Neural cell (in vitro differentiated cells): ENCODE results near the gene VEGFB. TPM values are rescaled to one million over a fixed set of nuclear protein-coding genes. Genes with fewer than 3 reads are reported as not detected.

Source experiments
- H2AFZ ChIP-seq: fragments of 200-600, 300-800 bp; sonication (generic), shearing (Covaris generic); 2 replicates; pipeline ENCODE4 v1.6.0; 2014; ENCODE audit warnings: low read depth, mild to moderate bottlenecking, antibody characterized with exemption, low read length, moderate library complexity
- H3F3A ChIP-seq: fragments of 200-600 bp; shearing (Covaris generic); 2 replicates; pipeline ENCODE4 v1.6.1; 2016; ENCODE audit warnings: mild to moderate bottlenecking, moderate library complexity, mixed read lengths, antibody characterized with exemption, low read length; ENCODE audit not compliant: insufficient read depth, poor library complexity, severe bottlenecking
- H3K27ac ChIP-seq: fragments of 200-600, 300-800 bp; sonication (generic), shearing (Covaris generic); 2 replicates; pipeline ENCODE4 v1.5.1; 2014; ENCODE audit warnings: mild to moderate bottlenecking, low read length, moderate library complexity
- H3K27me3 ChIP-seq: fragments of 300-800, 200-600 bp; sonication (generic), shearing (Covaris generic); 2 replicates; pipeline ENCODE4 v1.6.0; 2014; ENCODE audit warnings: mild to moderate bottlenecking, low read depth, low read length, moderate library complexity; ENCODE audit not compliant: insufficient read depth
- H3K36me3 ChIP-seq: fragments of 300-800, 200-600 bp; sonication (generic), shearing (Covaris generic); 2 replicates; pipeline ENCODE4 v1.5.1; 2014; ENCODE audit warnings: mild to moderate bottlenecking, antibody characterized with exemption, low read length, moderate library complexity; ENCODE audit not compliant: insufficient read depth
- H3K4me2 ChIP-seq: fragments of 300-800, 200-600 bp; sonication (generic), shearing (Covaris generic); 2 replicates; pipeline ENCODE4 v1.6.0; 2014; ENCODE audit warnings: mild to moderate bottlenecking, low read length
- H3K4me3 ChIP-seq: fragments of 300-800, 200-600 bp; sonication (generic), shearing (Covaris generic); 2 replicates; pipeline ENCODE4 v1.5.1; 2014; ENCODE audit warnings: mild to moderate bottlenecking, low read length, moderate library complexity
- H3K79me2 ChIP-seq: fragments of 200-600 bp; shearing (Covaris generic); replicated peaks from 2 replicates; pipeline ENCODE4 v1.6.0; 2014; ENCODE audit warnings: mild to moderate bottlenecking, low read length, moderate library complexity; ENCODE audit not compliant: insufficient read depth
- H3K9ac ChIP-seq: fragments of 300-800, 200-600 bp; sonication (generic), shearing (Covaris generic); 2 replicates; pipeline ENCODE4 v1.6.1; 2016; ENCODE audit warnings: mild to moderate bottlenecking, low read length, mixed read lengths
- H3K9me2 ChIP-seq: fragments of 200-600 bp; shearing (Covaris generic); 2 replicates; pipeline ENCODE4 v1.6.1; 2016; ENCODE audit warnings: mild to moderate bottlenecking, low read length, mixed read lengths; ENCODE audit not compliant: insufficient read depth
- H3K9me3 ChIP-seq: fragments of 200-600, 300-800 bp; sonication (generic), shearing (Covaris generic); 2 replicates; pipeline ENCODE4 v1.6.1; 2016; ENCODE audit warnings: mild to moderate bottlenecking, mixed run types, low read length, moderate library complexity, mixed read lengths
- H4K20me1 ChIP-seq: fragments of 200-600 bp; shearing (Covaris generic); 2 replicates; pipeline ENCODE4 v1.6.1; 2016; ENCODE audit warnings: mild to moderate bottlenecking, mixed run types; ENCODE audit not compliant: insufficient read depth
- CTCF ChIP-seq: fragments of 450-650 bp; IDR thresholded peaks from 2 replicates; pipeline ENCODE4 v1.5.1; 2014; ENCODE audit warnings: antibody characterized with exemption, mild to moderate bottlenecking, moderate library complexity; ENCODE audit not compliant: poor library complexity, severe bottlenecking
- EP300 ChIP-seq: fragments of 450-650 bp; conservative IDR thresholded peaks from 2 replicates; pipeline ENCODE4 v1.6.1; 2014; ENCODE audit warnings: antibody characterized with exemption, mild to moderate bottlenecking, moderate library complexity; ENCODE audit not compliant: poor library complexity, severe bottlenecking
- EZH2 ChIP-seq: fragments of 200-600, 300-800 bp; shearing (Covaris generic), sonication (generic); IDR thresholded peaks from 2 replicates; pipeline ENCODE4 v1.6.1; 2014; ENCODE audit warnings: antibody characterized with exemption, low read length, borderline replicate concordance, mild to moderate bottlenecking; ENCODE audit not compliant: insufficient read depth, poor library complexity, severe bottlenecking
- MXI1 ChIP-seq: fragments of 450-650 bp; conservative IDR thresholded peaks from 2 replicates; pipeline ENCODE4 v1.6.1; 2014; ENCODE audit warnings: antibody characterized with exemption, mild to moderate bottlenecking; ENCODE audit not compliant: poor library complexity, severe bottlenecking
- POLR2AphosphoS5 ChIP-seq: IDR thresholded peaks from 2 replicates; pipeline ENCODE4 v1.6.1; 2012
- RAD21 ChIP-seq: fragments of 450-650 bp; conservative IDR thresholded peaks from 2 replicates; pipeline ENCODE4 v1.6.1; 2014; ENCODE audit warnings: antibody characterized with exemption, mild to moderate bottlenecking, moderate library complexity
- REST ChIP-seq: IDR thresholded peaks from 2 replicates; pipeline ENCODE4 v1.6.1; 2012; ENCODE audit warnings: borderline replicate concordance
- SMC3 ChIP-seq: fragments of 450-650 bp; conservative IDR thresholded peaks from 2 replicates; pipeline ENCODE4 v1.6.1; 2014; ENCODE audit warnings: antibody characterized with exemption, mild to moderate bottlenecking, moderate library complexity; ENCODE audit not compliant: poor library complexity
- TAF1 ChIP-seq: IDR thresholded peaks from 2 replicates; pipeline ENCODE4 v1.6.1; 2012; ENCODE audit warnings: low read depth
- polyA plus RNA-seq: library from polyadenylated mRNA; depleted of rRNA; stranded (reverse); fragments of >200 nt; gene quantifications from 2 replicates; pipeline ENCODE4 v1.2.3, GENCODE V29; 2014

The VEGFB gene
- polyA plus RNA-seq, 1 donor from 2014 or later: 4.8 TPM

GRCh38 chr11:64235437-64236161 lies 1.2 kb downstream of the VEGFB start:
- no peak overlapping the region for H3K4me2 ChIP-seq
- H3K9me2 ChIP-seq: no peaks in the 10 kb centered on the region
- H3K27me3 ChIP-seq: peaks cover 8% of the 10 kb centered on the region
- H3K27ac ChIP-seq: no peak overlapping the region
- H3K79me2 ChIP-seq: no peaks in the 10 kb centered on the region
- no peak overlapping the region for H3K4me3 ChIP-seq
- no peak overlapping the region for H3K9ac ChIP-seq
- no peak for TF ChIP-seq RAD21
- no peak for TF ChIP-seq POLR2AphosphoS5
- no peak for TF ChIP-seq TAF1
- TF ChIP-seq MXI1: no peak
- H3F3A ChIP-seq: no peaks in the 10 kb centered on the region
- H3K36me3 ChIP-seq: no peaks in the 10 kb centered on the region
- no peaks in the 10 kb centered on the region for H3K9me3 ChIP-seq
- H4K20me1 ChIP-seq: no peaks in the 10 kb centered on the region
- H2AFZ ChIP-seq: no peak overlapping the region

GRCh38 chr11:64237484-64237951 lies 3.1 kb downstream of the VEGFB start:
- no peak for TF ChIP-seq MXI1
- TF ChIP-seq SMC3: no peak
- no peak for TF ChIP-seq CTCF
- no peak for TF ChIP-seq EZH2
- no peak for TF ChIP-seq TAF1
- no peak for TF ChIP-seq RAD21
- no peak for TF ChIP-seq REST
- TF ChIP-seq EP300: no peak
- no peak for TF ChIP-seq POLR2AphosphoS5
- Histone ChIP-seq H3K79me2 (no peaks in the 10 kb centered on the region), H3K4me2 (no peak overlapping the region), H3K9me3 (no peaks in the 10 kb centered on the region), H4K20me1 (no peaks in the 10 kb centered on the region), H3K9me2 (no peaks in the 10 kb centered on the region), H3K9ac (no peak overlapping the region), H3K27ac (no peak overlapping the region), H3K36me3 (no peaks in the 10 kb centered on the region), H3K27me3 (peaks cover 8% of the 10 kb centered on the region), H3K4me3 (no peak overlapping the region), H3F3A (no peaks in the 10 kb centered on the region), H2AFZ (no peak overlapping the region)
